ENCODE data around the gene CLDN14.

Gene CLDN14

GRCh38 chr21:36433059-36433709, 46.7 kb downstream of the CLDN14 start:
- no peak for DNase-seq (ENCODE audit: low read depth, low spot score)

DNA sequence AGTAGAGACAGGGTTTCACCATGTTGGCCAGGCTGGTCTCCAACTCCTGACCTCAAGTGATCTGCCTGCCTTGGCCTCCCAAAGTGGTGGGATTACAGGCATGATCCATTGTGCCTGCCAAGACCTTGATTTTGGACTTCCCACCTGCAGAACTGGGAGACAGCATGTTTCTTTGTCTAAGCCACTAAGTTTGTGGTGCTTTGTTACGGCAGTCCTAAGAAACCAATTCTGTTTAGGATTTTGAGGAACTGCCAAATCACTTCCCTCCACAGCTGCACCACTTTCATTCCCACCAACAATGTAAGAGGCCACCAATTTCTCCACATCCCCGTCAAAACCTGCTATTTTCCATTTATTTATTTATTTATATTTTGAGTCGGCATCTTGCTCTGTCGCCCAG, 48.7 kb downstream of the CLDN14 start:
- DNase-seq (ENCODE audit: low read depth, low spot score) = no peak

DNA sequence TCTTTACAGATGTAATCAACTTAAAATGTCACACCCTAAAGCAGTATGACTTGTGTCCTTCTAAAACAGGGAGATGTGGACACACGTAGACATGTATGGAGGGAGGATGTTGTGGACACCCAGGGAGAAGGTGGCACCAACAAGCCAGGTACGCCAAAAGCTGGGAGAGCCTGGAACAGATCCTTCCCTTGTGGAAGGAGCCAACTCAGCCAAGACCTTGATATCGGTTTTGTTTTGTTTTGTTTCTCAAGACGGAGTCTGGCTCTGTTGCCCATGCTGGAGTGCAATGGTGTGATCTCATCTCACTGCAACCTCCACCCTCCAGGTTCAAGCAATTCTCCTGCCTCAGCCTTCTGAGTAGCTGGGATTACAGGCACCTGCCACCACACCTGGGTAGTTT, 49.1 kb downstream of the CLDN14 start:
- DNase-seq (ENCODE audit: low read depth, low spot score) = no peak

DNA sequence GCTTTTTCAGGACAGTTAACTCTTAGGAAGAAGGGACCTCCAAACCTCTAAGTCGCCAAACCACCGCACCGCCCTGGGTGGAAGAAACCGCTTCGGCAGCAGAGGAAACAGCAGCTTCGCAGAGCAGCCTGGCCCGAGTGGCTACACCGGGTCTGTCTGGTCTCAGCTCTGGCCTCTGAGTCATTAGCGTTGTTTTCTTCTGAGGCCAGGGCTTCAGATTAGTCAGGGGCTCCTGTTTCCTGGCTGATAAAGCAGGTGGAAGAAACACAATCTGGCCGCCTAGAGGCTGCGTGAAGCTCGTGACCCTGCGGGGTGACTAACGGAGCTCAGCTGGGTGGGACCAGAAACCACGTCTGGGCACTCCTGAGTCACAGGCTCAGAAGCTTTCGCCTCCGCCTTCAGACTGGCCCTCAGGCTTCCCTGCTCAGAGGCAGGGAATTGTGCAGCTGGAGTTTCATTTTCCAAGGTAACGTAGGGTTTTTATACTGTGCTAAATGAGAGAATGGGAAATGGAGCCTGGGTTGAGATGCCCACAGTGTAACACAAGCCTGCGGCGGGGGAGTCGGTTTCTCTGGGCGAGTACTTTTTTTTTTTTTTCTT, 49.9 kb downstream of the CLDN14 start:
- DNase-seq (ENCODE audit: low read depth, low spot score) = peak; percentile 25

- no peak for DNase-seq (ENCODE audit: low read depth, low spot score)
Observed at GRCh38 chr21:36428761-36429432, 51.0 kb downstream of the CLDN14 start.

DNA sequence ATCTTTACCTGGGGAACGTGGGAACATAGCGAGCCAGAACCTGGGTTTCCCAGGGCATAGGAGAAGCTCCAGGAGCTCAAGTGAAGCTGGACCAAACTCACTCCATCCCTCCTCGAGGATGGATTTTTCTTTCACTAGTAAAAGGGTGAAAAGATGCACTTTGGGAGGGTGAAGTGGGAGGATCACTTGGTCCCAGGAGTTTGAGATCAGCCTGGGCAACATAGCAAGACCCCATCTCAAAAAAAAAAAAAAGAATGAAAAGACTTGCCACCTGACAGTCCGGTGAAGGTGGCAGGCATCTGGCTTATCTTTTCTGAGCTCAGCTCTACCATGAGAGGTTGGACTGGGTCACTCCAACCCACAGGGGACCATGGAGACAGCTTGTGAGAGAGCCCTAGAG, 52.4 kb downstream of the CLDN14 start:
- no peak for DNase-seq (ENCODE audit: low read depth, low spot score)

- DNase-seq (ENCODE audit: low read depth, low spot score) = no peak
Observed at GRCh38 chr21:36425286-36425685, 54.6 kb downstream of the CLDN14 start.

DNA sequence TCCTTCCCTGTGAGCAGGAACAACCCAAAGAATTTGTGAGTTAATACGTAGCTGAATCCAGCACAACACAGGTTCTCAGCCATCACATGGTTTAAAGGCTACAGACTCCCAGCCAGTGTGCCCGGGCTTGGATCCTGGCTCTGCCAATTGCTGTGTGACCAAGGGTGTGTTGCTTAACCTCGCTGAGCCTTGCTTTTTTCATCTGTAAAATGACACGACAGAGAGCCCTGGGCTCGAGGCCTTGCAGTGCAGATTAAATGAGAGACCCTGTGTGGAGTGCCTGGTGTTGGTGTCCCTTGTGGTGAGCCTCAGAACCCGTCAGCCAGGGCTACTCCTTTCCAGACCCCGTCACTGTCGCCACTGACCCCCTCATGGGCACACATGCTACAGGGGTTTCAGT, 55.3 kb downstream of the CLDN14 start:
- no peak for DNase-seq (ENCODE audit: low read depth, low spot score)

DNA sequence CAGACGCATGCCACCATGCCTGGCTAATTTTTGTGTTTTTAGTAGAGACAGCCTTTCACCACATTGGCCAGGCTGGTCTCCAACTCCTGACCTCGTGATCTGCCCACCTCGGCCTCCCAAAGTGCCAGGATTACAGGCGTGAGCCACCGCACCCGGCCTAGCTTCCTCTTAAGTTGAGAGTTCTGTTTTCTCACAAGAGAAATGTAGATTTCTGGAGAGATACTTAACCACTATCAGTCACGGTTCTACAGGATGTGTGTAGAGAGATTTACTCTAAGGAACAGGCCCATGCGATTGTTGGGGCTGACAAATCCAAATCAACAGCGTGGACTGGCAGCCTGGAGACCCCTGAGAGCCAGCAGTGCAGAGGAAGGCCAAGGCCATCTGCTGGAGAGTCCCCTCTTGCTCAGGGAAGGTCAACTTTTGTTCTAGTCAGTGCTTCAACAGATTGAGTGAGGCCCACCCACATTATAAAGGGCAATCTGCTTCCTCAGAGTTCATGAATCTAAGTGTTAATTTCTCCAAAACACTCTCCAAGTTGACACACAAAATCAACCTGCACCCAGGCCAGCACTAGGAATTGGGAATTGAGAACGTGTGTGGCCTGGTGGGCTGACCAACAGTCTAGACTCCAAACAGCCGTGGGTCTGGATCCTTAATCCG, 56.0 kb downstream of the CLDN14 start:
- no peak for DNase-seq (ENCODE audit: low read depth, low spot score)

GRCh38 chr21:36422279-36423098, 57.4 kb downstream of the CLDN14 start:
- DNase-seq (ENCODE audit: low read depth, low spot score) = peak; percentile 70

GRCh38 chr21:36420571-36421339, 59.2 kb downstream of the CLDN14 start:
- DNase-seq (ENCODE audit: low read depth, low spot score) = no peak

GRCh38 chr21:36419996-36420395, 59.9 kb downstream of the CLDN14 start:
- DNase-seq (ENCODE audit: low read depth, low spot score) = peak; percentile 63

GRCh38 chr21:36419241-36419640, 60.7 kb downstream of the CLDN14 start:
- DNase-seq (ENCODE audit: low read depth, low spot score) = no peak

GRCh38 chr21:36415375-36415774, 64.5 kb downstream of the CLDN14 start:
- no peak for DNase-seq (ENCODE audit: low read depth, low spot score)

GRCh38 chr21:36412916-36413315, 67.0 kb downstream of the CLDN14 start:
- no peak for DNase-seq (ENCODE audit: low read depth, low spot score)

GRCh38 chr21:36411301-36411700, 68.6 kb downstream of the CLDN14 start:
- DNase-seq (ENCODE audit: low read depth, low spot score) = no peak
